ENCODE measurements around the gene MFN2. TPM values are rescaled to one million over a fixed set of nuclear protein-coding genes. Genes with fewer than 3 reads are reported as not detected.

MFN2 gene
- polyA plus RNA-seq, 1 of the 3 experiments (the other 2 are of a cell fraction) = 43.2 TPM

DNA sequence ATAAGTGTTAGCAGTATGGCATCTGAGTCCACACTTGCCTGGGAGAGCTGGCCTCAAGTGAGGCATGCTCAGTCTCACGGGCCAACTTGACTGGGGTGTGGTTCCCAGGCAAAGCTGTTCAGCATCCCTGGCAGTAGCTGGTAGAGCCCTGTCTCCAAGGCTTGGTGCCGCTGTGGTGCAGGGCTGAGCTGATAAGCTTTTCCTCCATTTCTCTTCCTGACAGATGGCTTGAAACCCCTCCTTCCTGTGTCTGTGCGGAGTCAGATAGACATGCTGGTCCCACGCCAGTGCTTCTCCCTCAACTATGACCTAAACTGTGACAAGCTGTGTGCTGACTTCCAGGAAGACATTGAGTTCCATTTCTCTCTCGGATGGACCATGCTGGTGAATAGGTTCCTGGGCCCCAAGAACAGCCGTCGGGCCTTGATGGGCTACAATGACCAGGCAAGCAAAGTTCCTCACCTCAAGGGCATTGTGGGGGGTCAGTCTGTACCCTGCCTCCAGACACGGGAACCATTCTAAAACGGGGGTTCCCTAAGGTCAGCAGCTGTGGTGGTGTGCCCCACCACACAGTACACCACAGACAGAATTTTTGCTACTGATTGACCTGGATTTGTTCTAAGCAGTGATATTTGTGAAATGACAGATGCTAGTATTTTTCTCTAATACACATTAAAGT is 25.4 kb downstream of the MFN2 start:
- Histone ChIP-seq H3K9ac (no peak overlapping the region), H3F3A (replicated peaks; ENCODE audit: insufficient read depth) (peaks cover 6% of the 10 kb centered on the region), H3K4me3 (ENCODE audit: low read depth in 2 of 2, low read length in 1 of 2) (no peak overlapping the region), H3K9me3 (no peaks in the 10 kb centered on the region), H3K79me2 (ENCODE audit: insufficient read depth) (no peaks in the 10 kb centered on the region), H3K27me3 (ENCODE audit: insufficient read depth) (no peaks in the 10 kb centered on the region), H3K4me2 (no peak overlapping the region), H3K27ac (ENCODE audit: low read depth in 2 of 2, low read length in 1 of 2) (no peak overlapping the region), H2AFZ (ENCODE audit: low read depth) (no peak overlapping the region), H3K9me2 (no peaks in the 10 kb centered on the region), H3K36me3 (replicated peaks in 1 of 2; ENCODE audit: control insufficient read depth in 1 of 2, insufficient read depth in 2 of 2, low read length in 1 of 2) (peaks cover 38 to 71% of the 10 kb centered on the region in 2 experiments), H4K20me1 (ENCODE audit: insufficient read depth) (no peaks in the 10 kb centered on the region), H3K4me1 (ENCODE audit: control insufficient read depth in 1 of 2, insufficient read depth in 2 of 2, low read depth in 1 of 2, low read length in 1 of 2) (no peaks in the 10 kb centered on the region)
- WGBS (ENCODE audit: low lambda C conversion rate) = 93% methylated on average over 7 of the region's 9 CpGs
- TF ChIP-seq ZBTB33 (IDR thresholded peaks at IDR 0.05; ENCODE audit: borderline replicate concordance, low read depth) (no peak), GABPA (IDR thresholded peaks at IDR 0.05; ENCODE audit: low read depth) (no peak), EP300 (IDR thresholded peaks at IDR 0.05; ENCODE audit: borderline replicate concordance in 1 of 2, low read depth in 1 of 2, low read length in 1 of 2) (no peak), TAF1 (IDR thresholded peaks at IDR 0.05; ENCODE audit: borderline replicate concordance, low read depth, low read length) (no peak), POLR2AphosphoS5 (IDR thresholded peaks at IDR 0.05; ENCODE audit: low read depth, low read length) (no peak), RAD21 (IDR thresholded peaks at IDR 0.05; ENCODE audit: low read length) (no peak), PBX3 (IDR thresholded peaks at IDR 0.05) (no peak), JUND (IDR thresholded peaks at IDR 0.05) (no peak), CTCF (IDR thresholded peaks at IDR 0.05) (no peak), EZH2phosphoT487 (IDR thresholded peaks at IDR 0.05; ENCODE audit: borderline replicate concordance, low read depth) (no peak), NRF1 (IDR thresholded peaks at IDR 0.05; ENCODE audit: low read depth, low read length) (no peak), RCOR1 (IDR thresholded peaks at IDR 0.05; ENCODE audit: low read length) (no peak), SIN3A (IDR thresholded peaks at IDR 0.05; ENCODE audit: borderline replicate concordance, low read depth, low read length) (no peak), RFX5 (IDR thresholded peaks at IDR 0.05; ENCODE audit: low read length) (no peak), SMC3 (IDR thresholded peaks at IDR 0.05; ENCODE audit: low read depth, low read length) (no peak), MEF2A (IDR thresholded peaks at IDR 0.05; ENCODE audit: borderline replicate concordance, low read depth) (no peak), TCF12 (IDR thresholded peaks at IDR 0.05) (no peak)
- DNase-seq = no peak
- POLR2A ChIA-PET = no interaction called here
- CTCF ChIA-PET = no interaction called here

Data from SK-N-SH (cell line).